Epithelial cell of proximal tubule (primary cell): ENCODE measurements around the gene NFAM1. TPM values are rescaled to one million over a fixed set of nuclear protein-coding genes. Genes with fewer than 3 reads are reported as not detected.

Source experiments
- DNase-seq: peaks from one replicate; pipeline ENCODE4 v3.0.0-alpha.2; 2011; ENCODE audit warnings: low read depth
- H3K4me3 ChIP-seq: 2 replicates; pipeline ENCODE4 v1.5.1; 2011; ENCODE audit warnings: low read depth, mild to moderate bottlenecking, low read length
- CTCF ChIP-seq: conservative IDR thresholded peaks from 2 replicates; pipeline ENCODE4 v1.5.1; 2012; ENCODE audit warnings: low read depth, mild to moderate bottlenecking, low read length
- total RNA-seq: library from RNA; depleted of rRNA; stranded (reverse); fragments of >200 nt; gene quantifications from 2 replicates; pipeline ENCODE4 v1.2.3, GENCODE V29; 2015

Gene NFAM1
- total RNA-seq, 1 donor from 2014 or later = not detected

GRCh38 chr22:42439821-42440674, 7.8 kb upstream of the NFAM1 start:
- TF ChIP-seq CTCF = no peak
- peak overlapping the region; percentile 29 for H3K4me3 ChIP-seq
- DNase-seq = no peak

- no peak overlapping the region for H3K4me3 ChIP-seq
- DNase-seq = no peak
- TF ChIP-seq CTCF = no peak
Observed at GRCh38 chr22:42439021-42439567, 6.9 kb upstream of the NFAM1 start.

GRCh38 chr22:42438293-42438650, 6.1 kb upstream of the NFAM1 start:
- TF ChIP-seq CTCF = no peak
- peak overlapping the region; percentile 72 for H3K4me3 ChIP-seq
- DNase-seq = no peak

- TF ChIP-seq CTCF = peak; percentile 98
- peak overlapping the region; percentile 72 for H3K4me3 ChIP-seq
- no peak for DNase-seq
Observed at GRCh38 chr22:42437488-42438292, 5.5 kb upstream of the NFAM1 start.

- DNase-seq = no peak
- no peak for TF ChIP-seq CTCF
- no peak overlapping the region for H3K4me3 ChIP-seq
Observed at GRCh38 chr22:42436404-42436803, 4.2 kb upstream of the NFAM1 start.

GRCh38 chr22:42434748-42435425, 2.7 kb upstream of the NFAM1 start:
- no peak for TF ChIP-seq CTCF
- no peak for DNase-seq

More at GRCh38 chr22:42434748-42435425, 2.7 kb upstream of the NFAM1 start:
- no peak overlapping the region for H3K4me3 ChIP-seq
